ENCODE data around the gene ANP32E.
A peak's percentile ranks its signal among the peaks of the same experiment; 100 is the strongest.

DNA sequence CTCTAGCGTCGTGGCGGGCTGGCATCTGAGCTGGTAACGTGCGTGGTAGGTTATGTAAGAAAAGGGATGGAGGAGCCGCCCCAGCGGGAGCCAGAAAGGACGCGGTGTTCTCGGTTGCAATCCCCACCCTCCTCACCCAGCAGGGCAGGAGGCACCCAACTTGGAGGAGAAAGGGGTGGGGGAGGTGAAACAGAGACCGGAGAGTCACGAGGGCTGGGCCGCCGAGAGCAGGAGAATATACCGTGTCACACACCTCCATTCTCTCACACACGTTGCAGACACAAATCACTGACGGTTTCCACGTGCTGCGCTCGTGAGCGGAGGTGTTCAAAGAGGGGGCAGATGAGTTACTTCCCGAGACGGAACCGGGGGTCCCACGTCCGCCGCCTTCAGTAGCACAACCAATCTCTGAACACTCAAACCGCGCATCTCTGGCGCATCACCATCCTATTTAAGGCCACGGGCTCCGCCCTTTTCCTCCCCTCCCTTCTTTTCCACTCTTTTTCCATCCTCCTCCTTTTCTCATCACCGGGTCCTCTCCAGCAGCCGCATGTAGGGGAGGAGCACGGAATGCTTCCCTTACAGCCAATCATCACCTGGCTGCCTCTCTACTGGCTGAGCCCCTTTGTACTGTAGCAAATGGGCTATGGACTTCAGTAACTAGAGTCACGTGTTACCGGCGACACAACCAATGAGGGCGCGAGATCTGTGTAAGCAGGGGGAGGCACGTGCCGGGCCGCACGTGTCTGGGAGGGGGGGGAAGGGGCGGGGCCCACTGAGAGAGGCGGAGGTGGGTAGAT lies 46.0 kb upstream of the ANP32E start, which contains the start of gene CIART:
- TF ChIP-seq, protein P1, sequence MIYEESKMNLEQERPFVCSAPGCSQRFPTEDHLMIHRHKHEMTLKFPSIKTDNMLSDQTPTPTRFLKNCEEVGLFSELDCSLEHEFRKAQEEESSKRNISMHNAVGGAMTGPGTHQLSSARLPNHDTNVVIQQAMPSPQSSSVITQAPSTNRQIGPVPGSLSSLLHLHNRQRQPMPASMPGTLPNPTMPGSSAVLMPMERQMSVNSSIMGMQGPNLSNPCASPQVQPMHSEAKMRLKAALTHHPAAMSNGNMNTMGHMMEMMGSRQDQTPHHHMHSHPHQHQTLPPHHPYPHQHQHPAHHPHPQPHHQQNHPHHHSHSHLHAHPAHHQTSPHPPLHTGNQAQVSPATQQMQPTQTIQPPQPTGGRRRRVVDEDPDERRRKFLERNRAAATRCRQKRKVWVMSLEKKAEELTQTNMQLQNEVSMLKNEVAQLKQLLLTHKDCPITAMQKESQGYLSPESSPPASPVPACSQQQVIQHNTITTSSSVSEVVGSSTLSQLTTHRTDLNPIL (CRISPR knock-in tag; IDR thresholded peaks at IDR 0.05; ENCODE audit: low read depth): no peak
- TF ChIP-seq CSDC2 (CRISPR knock-in tag; IDR thresholded peaks at IDR 0.05) (no peak), ZFP30 (CRISPR knock-in tag; IDR thresholded peaks at IDR 0.05) (no peak), ARNTL (CRISPR knock-in tag; IDR thresholded peaks at IDR 0.05; ENCODE audit: borderline replicate concordance, low read depth) (peak; percentile 85; the same call in 1 of the 2 replicates), TOX (CRISPR knock-in tag; IDR thresholded peaks at IDR 0.05; ENCODE audit: borderline replicate concordance) (no peak), SNAI2 (CRISPR knock-in tag; IDR thresholded peaks at IDR 0.05) (no peak), ZNF70 (CRISPR knock-in tag; IDR thresholded peaks at IDR 0.05) (no peak), GLIS3 (CRISPR knock-in tag; IDR thresholded peaks at IDR 0.05) (no peak), ZC3H10 (CRISPR knock-in tag; IDR thresholded peaks at IDR 0.05) (no peak), RARB (CRISPR knock-in tag; IDR thresholded peaks at IDR 0.05) (no peak), ESRRG (CRISPR knock-in tag; IDR thresholded peaks at IDR 0.05) (no peak), ZNF565 (CRISPR knock-in tag; conservative IDR thresholded peaks at IDR 0.05; ENCODE audit: low read depth) (no peak)
- TF ChIP-seq, protein P2, sequence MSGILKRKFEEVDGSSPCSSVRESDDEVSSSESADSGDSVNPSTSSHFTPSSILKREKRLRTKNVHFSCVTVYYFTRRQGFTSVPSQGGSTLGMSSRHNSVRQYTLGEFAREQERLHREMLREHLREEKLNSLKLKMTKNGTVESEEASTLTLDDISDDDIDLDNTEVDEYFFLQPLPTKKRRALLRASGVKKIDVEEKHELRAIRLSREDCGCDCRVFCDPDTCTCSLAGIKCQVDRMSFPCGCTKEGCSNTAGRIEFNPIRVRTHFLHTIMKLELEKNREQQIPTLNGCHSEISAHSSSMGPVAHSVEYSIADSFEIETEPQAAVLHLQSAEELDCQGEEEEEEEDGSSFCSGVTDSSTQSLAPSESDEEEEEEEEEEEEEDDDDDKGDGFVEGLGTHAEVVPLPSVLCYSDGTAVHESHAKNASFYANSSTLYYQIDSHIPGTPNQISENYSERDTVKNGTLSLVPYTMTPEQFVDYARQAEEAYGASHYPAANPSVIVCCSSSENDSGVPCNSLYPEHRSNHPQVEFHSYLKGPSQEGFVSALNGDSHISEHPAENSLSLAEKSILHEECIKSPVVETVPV (CRISPR knock-in tag; IDR thresholded peaks at IDR 0.05): no peak

All from SK-N-SH treated with all-trans-retinoic acid at 6 μM for 48 hours (cell line).